ENCODE measurements around the gene ACBD6.

DNA sequence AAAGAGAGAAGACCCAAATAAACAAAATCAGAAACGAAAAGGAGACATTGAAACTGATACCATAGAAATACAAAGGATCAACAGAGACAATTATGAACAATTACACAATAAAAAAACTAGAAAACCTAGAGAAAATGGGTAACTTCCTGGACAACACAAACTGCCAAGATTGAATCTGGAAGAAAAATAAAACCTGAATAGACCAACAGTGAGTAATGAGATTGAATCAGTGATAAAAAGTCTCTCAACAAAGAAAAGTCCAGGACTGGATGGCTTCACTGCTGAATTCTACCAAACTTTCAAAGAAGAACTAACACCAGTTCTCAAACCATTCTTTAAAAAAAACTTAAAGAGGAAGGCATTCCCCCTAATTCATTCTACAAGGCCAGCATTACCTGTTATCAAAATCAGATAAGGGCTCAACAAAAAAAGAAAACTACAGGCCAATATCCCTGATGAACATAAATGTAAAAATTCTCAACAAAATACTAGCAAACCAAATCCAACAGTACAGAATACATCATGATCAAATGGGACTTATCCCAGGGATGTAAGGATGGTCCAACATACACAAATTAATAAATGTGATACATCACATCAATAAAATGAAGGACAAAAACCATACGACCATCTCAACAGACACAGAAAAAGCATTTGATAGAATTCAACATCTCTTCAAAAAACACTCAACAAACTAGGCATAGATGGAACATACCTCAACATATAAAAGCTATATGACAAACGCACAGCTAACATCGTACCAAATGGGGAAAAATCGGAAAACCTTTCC lies 119.9 kb downstream of the ACBD6 start:
- no peak for TF ChIP-seq POLR2A (IDR thresholded peaks at IDR 0.05)
- TF ChIP-seq, protein P1, sequence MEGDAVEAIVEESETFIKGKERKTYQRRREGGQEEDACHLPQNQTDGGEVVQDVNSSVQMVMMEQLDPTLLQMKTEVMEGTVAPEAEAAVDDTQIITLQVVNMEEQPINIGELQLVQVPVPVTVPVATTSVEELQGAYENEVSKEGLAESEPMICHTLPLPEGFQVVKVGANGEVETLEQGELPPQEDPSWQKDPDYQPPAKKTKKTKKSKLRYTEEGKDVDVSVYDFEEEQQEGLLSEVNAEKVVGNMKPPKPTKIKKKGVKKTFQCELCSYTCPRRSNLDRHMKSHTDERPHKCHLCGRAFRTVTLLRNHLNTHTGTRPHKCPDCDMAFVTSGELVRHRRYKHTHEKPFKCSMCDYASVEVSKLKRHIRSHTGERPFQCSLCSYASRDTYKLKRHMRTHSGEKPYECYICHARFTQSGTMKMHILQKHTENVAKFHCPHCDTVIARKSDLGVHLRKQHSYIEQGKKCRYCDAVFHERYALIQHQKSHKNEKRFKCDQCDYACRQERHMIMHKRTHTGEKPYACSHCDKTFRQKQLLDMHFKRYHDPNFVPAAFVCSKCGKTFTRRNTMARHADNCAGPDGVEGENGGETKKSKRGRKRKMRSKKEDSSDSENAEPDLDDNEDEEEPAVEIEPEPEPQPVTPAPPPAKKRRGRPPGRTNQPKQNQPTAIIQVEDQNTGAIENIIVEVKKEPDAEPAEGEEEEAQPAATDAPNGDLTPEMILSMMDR (IDR thresholded peaks at IDR 0.05) = no peak
- no peak for TF ChIP-seq EP300 (IDR thresholded peaks at IDR 0.05)
